D721Med (cell line): Measurements from ENCODE around the gene MYH14.

Experiments used
- DNase-seq: peaks from one replicate; pipeline ENCODE4 v3.0.0; 2011; ENCODE audit warnings: low spot score; ENCODE audit not compliant: insufficient read length
- FAIRE-seq: peaks from 2 replicates; lab custom pipeline; 2011; peaks lifted over from hg19 to GRCh38; lab: Jason Lieb, UNC
- CTCF ChIP-seq: IDR thresholded peaks from 2 replicates; pipeline ENCODE4 v1.5.1; 2012; ENCODE audit warnings: mild to moderate bottlenecking, control low read depth; ENCODE audit not compliant: insufficient read depth; ENCODE audit errors: missing control alignments

The MYH14 gene

GRCh38 chr19:50202962-50203280 lies 501 bp upstream of the MYH14 start:
- FAIRE-seq (no peak), DNase-seq (no peak)
- no peak for TF ChIP-seq CTCF

DNA sequence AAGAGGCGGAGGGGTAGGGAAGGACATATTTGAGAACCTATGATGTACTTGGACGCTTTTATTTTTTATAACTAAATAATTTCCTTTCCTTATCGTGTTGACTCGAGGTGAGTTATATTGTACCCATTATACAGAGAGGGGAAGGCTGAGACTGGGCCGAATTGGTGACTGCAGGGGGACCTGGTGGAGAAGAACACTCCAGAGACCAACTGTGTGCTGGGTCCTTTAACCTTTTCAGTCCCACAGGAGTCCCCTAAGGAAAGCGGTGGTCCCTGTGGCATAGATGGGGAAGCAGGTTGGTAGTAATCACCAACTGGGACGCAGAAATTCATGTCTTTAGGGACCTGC lies 633 bp downstream of the MYH14 start:
- no peak for DNase-seq
- TF ChIP-seq CTCF = no peak
- FAIRE-seq = no peak

DNA sequence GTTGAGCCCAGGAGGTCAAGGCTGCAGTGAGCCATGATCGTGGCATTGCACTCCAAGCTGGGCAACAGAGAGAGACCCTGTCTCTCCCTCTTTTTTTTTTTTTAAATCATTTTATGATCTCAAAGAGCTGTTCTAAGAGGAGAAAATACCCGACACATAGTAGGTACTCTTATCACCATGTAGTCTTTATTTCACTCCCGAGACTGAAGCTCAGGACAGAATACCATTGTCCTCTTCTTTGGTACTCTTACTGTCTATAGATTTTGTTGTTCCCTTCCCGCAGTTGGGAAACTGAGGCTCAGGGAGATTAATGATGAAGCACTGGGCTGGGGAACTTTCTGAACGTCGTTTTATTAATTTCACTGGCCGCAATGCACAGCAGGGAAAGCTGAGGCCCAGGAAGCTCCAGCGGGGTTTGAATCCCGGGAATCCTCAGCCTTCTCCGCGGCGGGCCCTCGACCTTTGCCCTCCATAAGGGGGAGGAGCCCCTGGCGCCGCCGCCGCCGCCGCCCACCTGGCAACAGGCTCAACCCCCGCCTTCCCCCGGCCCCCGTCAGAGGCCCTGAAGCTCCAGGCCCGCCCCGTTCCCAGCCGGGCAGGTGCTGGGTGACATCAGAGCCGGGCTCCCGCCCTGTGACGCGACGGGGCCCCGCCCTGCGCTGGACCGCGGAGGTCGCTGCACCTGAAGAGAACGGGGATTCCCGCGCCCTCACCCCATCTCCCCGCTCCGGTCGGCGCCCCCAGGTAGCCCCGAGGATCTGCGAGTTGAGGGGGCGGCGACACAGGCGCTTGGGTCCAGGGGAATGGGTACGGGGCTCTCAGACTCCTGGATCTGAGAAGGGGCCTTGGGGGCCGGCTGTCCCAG lies 1.6 kb downstream of the MYH14 start:
- no peak for DNase-seq
- TF ChIP-seq CTCF = no peak
- no peak for FAIRE-seq

DNA sequence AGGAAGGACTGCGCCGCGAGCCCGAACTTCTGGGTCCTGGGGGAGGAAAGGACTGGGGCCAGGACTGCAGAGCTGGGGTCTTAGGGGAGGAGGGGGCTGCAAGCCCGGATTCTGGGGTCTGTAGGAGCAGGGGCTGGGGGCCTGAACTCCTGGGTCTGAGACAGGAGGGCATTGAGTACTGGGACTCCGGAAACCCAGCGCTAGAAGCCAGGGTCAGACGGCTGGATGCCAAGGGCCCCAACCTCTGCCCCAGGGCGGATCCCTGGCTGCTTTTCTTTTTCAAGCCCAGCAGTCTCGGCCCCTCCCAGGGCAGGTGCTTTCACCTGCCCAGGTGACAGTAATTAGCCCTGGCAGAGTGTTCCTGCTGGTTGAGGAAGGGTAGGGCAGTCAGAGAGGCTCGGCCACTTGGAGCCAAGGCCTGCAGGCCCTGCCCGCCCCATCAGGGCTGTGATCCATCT lies 2.3 kb downstream of the MYH14 start:
- FAIRE-seq (no peak), DNase-seq (no peak)
- no peak for TF ChIP-seq CTCF

GRCh38 chr19:50206191-50206590 lies 2.8 kb downstream of the MYH14 start:
- DNase-seq = no peak
- TF ChIP-seq CTCF = no peak
- no peak for FAIRE-seq

DNA sequence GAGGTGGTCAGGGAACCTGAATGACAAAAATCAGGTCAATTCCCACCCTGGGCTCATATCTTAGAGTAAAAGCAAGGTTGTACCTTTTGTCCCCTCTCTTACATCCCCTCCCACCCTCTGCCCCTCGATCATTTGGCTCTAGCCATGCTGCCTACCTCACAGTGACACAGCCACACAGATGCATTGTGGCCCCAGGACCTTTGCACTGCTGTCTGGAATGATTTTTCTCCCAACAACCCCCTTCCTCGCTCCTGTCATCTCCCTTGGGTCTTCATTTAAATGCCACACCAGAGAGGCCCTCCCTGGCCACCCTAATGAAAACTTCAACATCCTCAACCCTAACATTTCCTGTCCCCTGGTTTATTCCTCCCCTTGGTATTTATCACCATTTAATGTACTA lies 4.3 kb downstream of the MYH14 start:
- no peak for TF ChIP-seq CTCF

GRCh38 chr19:50209131-50209530 lies 5.7 kb downstream of the MYH14 start:
- TF ChIP-seq CTCF = no peak
- DNase-seq (no peak), FAIRE-seq (no peak)

More for the DNA sequence above, 4.3 kb downstream of the MYH14 start:
- FAIRE-seq = no peak
- DNase-seq = no peak
